GM04503 (cell line): ENCODE data around the gene ERI2.
A peak's percentile ranks its signal among the peaks of the same experiment; 100 is the strongest.

Experiments used
- DNase-seq: peaks from one replicate; pipeline ENCODE4 v3.0.0-alpha.2; 2012; ENCODE audit warnings: low read depth

The ERI2 gene

GRCh38 chr16:20806168-20807050 is at the start of gene ERI2, which contains the start of gene REXO5:
Gene ERI2, minus strand, starts transcription at chr16:20806472. Its CDS starts 42 bp downstream, at chr16:20806430.
Gene REXO5, plus strand, starts transcription at chr16:20806527. Its CDS starts 427 bp downstream, at chr16:20806954.
- peak; percentile 80 for DNase-seq

GRCh38 chr16:20854963-20855362 is 48.7 kb upstream of the ERI2 start:
- no peak for DNase-seq

GRCh38 chr16:20853981-20854620 is 47.8 kb upstream of the ERI2 start:
- DNase-seq, result no peak

GRCh38 chr16:20853143-20853542 is 46.9 kb upstream of the ERI2 start:
- no peak for DNase-seq

- DNase-seq, result peak; percentile 84
Observed at GRCh38 chr16:20851601-20852000, 45.3 kb upstream of the ERI2 start.

GRCh38 chr16:20850981-20851380 is 44.7 kb upstream of the ERI2 start:
- DNase-seq, result no peak

GRCh38 chr16:20849589-20850390 is 43.5 kb upstream of the ERI2 start:
- peak; percentile 33 for DNase-seq

- DNase-seq, result no peak
Observed at GRCh38 chr16:20847550-20847949, 41.3 kb upstream of the ERI2 start.

GRCh38 chr16:20846551-20846950 is 40.3 kb upstream of the ERI2 start:
- no peak for DNase-seq

GRCh38 chr16:20846030-20846429 is 39.8 kb upstream of the ERI2 start:
- no peak for DNase-seq

GRCh38 chr16:20844588-20844987 is 38.3 kb upstream of the ERI2 start:
- no peak for DNase-seq

GRCh38 chr16:20844054-20844453 is 37.8 kb upstream of the ERI2 start:
- no peak for DNase-seq

- DNase-seq, result no peak
Observed at GRCh38 chr16:20839504-20839903, 33.2 kb upstream of the ERI2 start.

GRCh38 chr16:20838240-20838639 is 32.0 kb upstream of the ERI2 start:
- no peak for DNase-seq

GRCh38 chr16:20833086-20833485 is 26.8 kb upstream of the ERI2 start:
- DNase-seq, result no peak

GRCh38 chr16:20830372-20830771 is 24.1 kb upstream of the ERI2 start:
- no peak for DNase-seq

- no peak for DNase-seq
Observed at GRCh38 chr16:20829536-20829935, 23.3 kb upstream of the ERI2 start.

- DNase-seq, result no peak
Observed at GRCh38 chr16:20826039-20826566, 19.8 kb upstream of the ERI2 start.

- DNase-seq, result no peak
Observed at GRCh38 chr16:20822521-20823325, 16.5 kb upstream of the ERI2 start.

GRCh38 chr16:20821682-20822081 is 15.4 kb upstream of the ERI2 start:
- DNase-seq, result no peak

GRCh38 chr16:20818929-20819585 is 12.8 kb upstream of the ERI2 start:
- DNase-seq, result no peak
